ENCODE measurements around the gene RNU6-1. TPM values are rescaled to one million over a fixed set of nuclear protein-coding genes. Genes with fewer than 3 reads are reported as not detected.
A peak's percentile ranks its signal among the peaks of the same experiment; 100 is the strongest.

The RNU6-1 gene
- total and polyA plus RNA-seq, 10 donors, result not detected

- H3K27ac ChIP-seq, result peak overlapping the region in 6 of 8 donors; percentile 90 to 99 (median 98)
- 31 to 67% (median 37%) methylated on average over 4 of the region's 4 CpGs for WGBS, 5 donors
- DNase-seq, result no peak
- peaks cover 5 to 71% (median 33%) of the 10 kb centered on the region in 6 donors for H3K4me1 ChIP-seq
- H3K4me3 ChIP-seq, result peak overlapping the region in 6 of 8 donors; percentile 60 to 90 (median 74)
- no peaks in the 10 kb centered on the region for H3K36me3 ChIP-seq
- H3K9me3 ChIP-seq, result no peaks in the 10 kb centered on the region
- TF ChIP-seq POLR2A (IDR thresholded peaks at IDR 0.05) (no peak), POLR2AphosphoS5 (IDR thresholded peaks at IDR 0.05) (no peak), CTCF (IDR thresholded peaks at IDR 0.05 in 8 of 11, conservative IDR thresholded peaks at IDR 0.05 in 3 of 11) (no peak)
- intact Hi-C loops (cut with DNase I; ENCODE audit: low total_unique reads), result no loop called here
- H3K27me3 ChIP-seq (replicated peaks in 1 of 7), result peaks cover 0 to 8% (median 0%) of the 10 kb centered on the region in 7 donors
These were observed 1.6 kb upstream of the RNU6-1 start for GRCh38 chr15:67841513-67841762.

- TF ChIP-seq CTCF (IDR thresholded peaks at IDR 0.05 in 8 of 11, conservative IDR thresholded peaks at IDR 0.05 in 3 of 11), result no peak
- peak in 1 of 3 donors; percentile 13 for TF ChIP-seq POLR2AphosphoS5 (IDR thresholded peaks at IDR 0.05)
- TF ChIP-seq POLR2A (IDR thresholded peaks at IDR 0.05), result no peak
- peaks cover 0 to 13% (median 3%) of the 10 kb centered on the region in 7 donors for H3K27me3 ChIP-seq (replicated peaks in 1 of 7)
- intact Hi-C loops (cut with DNase I; ENCODE audit: low total_unique reads), result no loop called here
- DNase-seq, result peak; percentile 84
- peaks cover 5 to 76% (median 38%) of the 10 kb centered on the region in 6 donors for H3K4me1 ChIP-seq
- peak overlapping the region; percentile 60 to 90 (median 75) for H3K4me3 ChIP-seq
- no peaks in the 10 kb centered on the region for H3K36me3 ChIP-seq
- no peaks in the 10 kb centered on the region for H3K9me3 ChIP-seq
- H3K27ac ChIP-seq, result peak overlapping the region; percentile 90 to 99 (median 98)
- 6 to 21% (median 15%) methylated on average over 16 to 17 of the region's 17 CpGs for WGBS, 5 donors
These were observed 1.1 kb upstream of the RNU6-1 start for GRCh38 chr15:67840749-67841512.

DNA sequence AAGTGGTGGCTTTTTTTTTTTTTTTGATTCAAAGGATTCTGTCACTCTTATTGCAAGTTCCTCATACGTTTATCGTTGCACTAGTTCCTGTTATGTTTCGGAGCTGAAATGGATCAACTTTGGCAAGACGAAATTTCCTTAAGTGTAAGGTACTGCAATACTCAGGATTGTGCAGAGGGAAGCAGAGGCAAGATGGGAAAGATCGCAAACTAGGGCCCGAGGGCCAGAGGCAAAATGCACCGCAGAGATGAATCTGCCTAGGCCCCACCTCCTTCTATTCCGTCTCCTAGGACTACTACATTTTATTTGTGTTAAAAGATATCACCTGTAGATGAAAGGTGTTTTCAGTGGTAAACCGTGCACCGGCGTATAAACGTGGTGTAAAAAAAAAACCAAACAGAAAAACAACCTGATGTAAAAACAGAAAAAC, 331 bp downstream of the RNU6-1 start:
- Histone ChIP-seq H3K4me3 (peak overlapping the region; percentile 41 to 90 (median 72)), H3K36me3 (no peaks in the 10 kb centered on the region), H3K27ac (peak overlapping the region; percentile 90 to 99 (median 98)), H3K27me3 (replicated peaks in 1 of 7) (peaks cover 4 to 27% (median 17%) of the 10 kb centered on the region in 7 donors), H3K9me3 (no peaks in the 10 kb centered on the region), H3K4me1 (peaks cover 8 to 90% (median 52%) of the 10 kb centered on the region in 6 donors)
- intact Hi-C loops (cut with DNase I; ENCODE audit: low total_unique reads), result loop anchor here (5.0 kb wide), 1 partner anchor 317 kb away; the partner anchor contains the start of gene C15orf61
- TF ChIP-seq POLR2A (IDR thresholded peaks at IDR 0.05) (no peak), CTCF (IDR thresholded peaks at IDR 0.05 in 8 of 11, conservative IDR thresholded peaks at IDR 0.05 in 3 of 11) (no peak), POLR2AphosphoS5 (IDR thresholded peaks at IDR 0.05) (no peak)
- WGBS, 5 donors, result 0 to 1% (median 1%) methylated on average over 12 of the region's 12 CpGs
- peak; percentile 73 for DNase-seq

- H3K9me3 ChIP-seq, result no peaks in the 10 kb centered on the region
- H3K4me3 ChIP-seq, result peak overlapping the region; percentile 4 to 90 (median 72)
- intact Hi-C loops (cut with DNase I; ENCODE audit: low total_unique reads), result loop anchor here (5.0 kb wide), 1 partner anchor 317 kb away; the partner anchor contains the start of gene C15orf61
- WGBS, 5 donors, result 14 to 30% (median 21%) methylated on average over 24 to 25 of the region's 25 CpGs
- H3K4me1 ChIP-seq, result peaks cover 15 to 90% (median 56%) of the 10 kb centered on the region in 6 donors
- H3K36me3 ChIP-seq, result no peaks in the 10 kb centered on the region
- peak; percentile 89 for DNase-seq
- peaks cover 4 to 33% (median 24%) of the 10 kb centered on the region in 7 donors for H3K27me3 ChIP-seq (replicated peaks in 1 of 7)
- peak overlapping the region in 7 of 8 donors; percentile 98 to 99 (median 99) for H3K27ac ChIP-seq
- TF ChIP-seq POLR2AphosphoS5 (IDR thresholded peaks at IDR 0.05) (peak in 1 of 3 donors; percentile 60), POLR2A (IDR thresholded peaks at IDR 0.05) (no peak), CTCF (IDR thresholded peaks at IDR 0.05 in 8 of 11, conservative IDR thresholded peaks at IDR 0.05 in 3 of 11) (no peak)
These were observed 984 bp downstream of the RNU6-1 start for GRCh38 chr15:67838789-67839332.
